Stimulated activated CD8-positive, alpha-beta memory T cell treated with anti-CD3 and anti-CD28 coated beads, Interleukin-2, amount 100 ng/mL, for 48 hours (primary cell): ENCODE measurements around the gene NFATC2.
"Not testable (repeated sequence)": the region's sequence is repeated elsewhere in the genome, so short reads cannot be mapped to it uniquely, and the experiment has no call there.

ENCODE experiments used
- DNase-seq, 2 donors: peaks; one replicate each; pipeline ENCODE4 v3.0.0-alpha.2; 2020; ENCODE audit warnings: low read depth in 2 of 2

The NFATC2 gene

GRCh38 chr20:51354769-51355319 is 187.7 kb downstream of the NFATC2 start:
- no peak for DNase-seq

GRCh38 chr20:51354191-51354768 is 188.2 kb downstream of the NFATC2 start:
- no peak for DNase-seq

GRCh38 chr20:51353491-51353890 is 189.0 kb downstream of the NFATC2 start:
- DNase-seq: no peak

- DNase-seq: no peak
These were observed 189.7 kb downstream of the NFATC2 start for GRCh38 chr20:51352791-51353190.

- DNase-seq: no peak
These were observed 191.4 kb downstream of the NFATC2 start for GRCh38 chr20:51350941-51351631.

GRCh38 chr20:51348876-51349275 is 193.6 kb downstream of the NFATC2 start:
- DNase-seq: no peak

GRCh38 chr20:51347831-51348230 is 194.7 kb downstream of the NFATC2 start:
- no peak for DNase-seq

- DNase-seq: no peak
These were observed 195.6 kb downstream of the NFATC2 start for GRCh38 chr20:51346686-51347485.

- DNase-seq: no peak
These were observed 196.9 kb downstream of the NFATC2 start for GRCh38 chr20:51345601-51346101.

GRCh38 chr20:51343802-51344201 is 198.7 kb downstream of the NFATC2 start:
- DNase-seq: not testable (repeated sequence)

GRCh38 chr20:51342510-51343236 is 199.8 kb downstream of the NFATC2 start:
- no peak for DNase-seq

GRCh38 chr20:51341581-51341980 is 200.9 kb downstream of the NFATC2 start:
- no peak for DNase-seq

- no peak for DNase-seq
These were observed 202.1 kb downstream of the NFATC2 start for GRCh38 chr20:51340451-51340840.

GRCh38 chr20:51339721-51340450 is 202.6 kb downstream of the NFATC2 start:
- no peak for DNase-seq

- no peak for DNase-seq
These were observed 203.7 kb downstream of the NFATC2 start for GRCh38 chr20:51338692-51339440.

GRCh38 chr20:51337126-51337805 is 205.3 kb downstream of the NFATC2 start:
- no peak for DNase-seq
